Adipocyte (in vitro differentiated cells): ENCODE measurements around the gene ZC3H7B.

Experiments
- DNase-seq: peaks from one replicate; pipeline ENCODE4 v3.0.0-alpha.2; 2015; ENCODE audit warnings: low read depth
- H3K27me3 ChIP-seq: replicated peaks from 2 replicates; pipeline ENCODE4 v1.7.0; 2013; ENCODE audit warnings: mild to moderate bottlenecking, low read length, moderate library complexity; ENCODE audit not compliant: control insufficient read depth, insufficient read depth
- H3K36me3 ChIP-seq: 2 replicates; pipeline ENCODE4 v1.7.0; 2013; ENCODE audit warnings: low read length, mild to moderate bottlenecking, moderate library complexity; ENCODE audit not compliant: control insufficient read depth, insufficient read depth, severe bottlenecking
- H3K4me1 ChIP-seq: 2 replicates; pipeline ENCODE4 v1.7.0; 2013; ENCODE audit warnings: mild to moderate bottlenecking, low read length, moderate library complexity; ENCODE audit not compliant: control insufficient read depth, insufficient read depth
- H3K4me3 ChIP-seq: 2 replicates; pipeline ENCODE4 v1.7.0; 2013; ENCODE audit warnings: mild to moderate bottlenecking, low read length, moderate library complexity
- H3K9ac ChIP-seq: 2 replicates; pipeline ENCODE4 v1.7.0; 2013; ENCODE audit warnings: mild to moderate bottlenecking, low read length, moderate library complexity
- H3K9me3 ChIP-seq: 2 replicates; pipeline ENCODE4 v1.7.0; 2013; ENCODE audit warnings: mild to moderate bottlenecking, low read length, moderate library complexity; ENCODE audit not compliant: control insufficient read depth

Gene ZC3H7B

DNA sequence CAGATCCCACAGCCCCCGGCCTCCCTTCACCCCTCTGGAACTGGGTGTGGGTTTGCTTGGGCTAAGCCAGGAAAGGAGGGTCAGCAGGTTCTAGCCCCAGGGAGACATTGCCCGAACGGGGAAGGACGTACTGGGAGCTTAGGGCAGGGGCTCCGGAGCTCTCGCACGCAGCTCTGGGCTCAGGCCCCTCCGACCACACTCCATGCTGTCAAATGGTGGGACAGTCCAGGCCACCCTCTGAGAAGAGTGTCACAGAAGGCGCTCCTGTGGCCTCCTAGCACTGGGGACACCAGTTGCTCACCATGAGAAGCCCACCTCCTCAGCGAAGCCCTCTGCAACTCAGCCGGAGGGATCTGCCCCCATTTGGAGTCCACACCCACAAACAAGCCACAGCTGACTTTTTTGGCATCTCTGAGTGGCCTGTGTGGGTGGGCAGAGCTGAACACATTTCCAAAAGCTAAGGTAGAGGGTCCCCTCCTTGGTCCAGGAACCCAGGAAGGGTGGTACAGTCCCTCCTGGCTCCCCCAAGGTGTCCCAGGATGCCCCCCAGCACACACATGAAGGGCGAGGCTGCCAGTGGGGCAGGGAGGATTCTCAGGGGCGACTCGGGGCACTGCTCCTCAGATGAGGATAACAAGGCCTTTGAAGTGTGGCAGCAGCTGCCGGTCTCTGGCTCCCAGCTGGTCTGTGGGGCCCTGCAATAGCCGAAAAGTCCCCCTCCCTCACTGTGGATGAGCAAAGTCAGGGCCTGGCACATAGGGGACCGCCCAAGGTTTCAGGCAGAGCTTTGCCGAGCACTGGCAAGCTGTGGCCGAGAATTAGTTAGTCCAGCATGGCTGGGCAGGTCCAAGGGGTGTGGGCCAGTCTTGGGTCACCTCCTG is 67.5 kb downstream of the ZC3H7B start:
- no peak for DNase-seq
- Histone ChIP-seq H3K4me3 (no peak overlapping the region), H3K4me1 (peaks cover 15% of the 10 kb centered on the region), H3K27me3 (peaks cover 11% of the 10 kb centered on the region), H3K9ac (no peak overlapping the region), H3K36me3 (no peaks in the 10 kb centered on the region), H3K9me3 (no peaks in the 10 kb centered on the region)

DNA sequence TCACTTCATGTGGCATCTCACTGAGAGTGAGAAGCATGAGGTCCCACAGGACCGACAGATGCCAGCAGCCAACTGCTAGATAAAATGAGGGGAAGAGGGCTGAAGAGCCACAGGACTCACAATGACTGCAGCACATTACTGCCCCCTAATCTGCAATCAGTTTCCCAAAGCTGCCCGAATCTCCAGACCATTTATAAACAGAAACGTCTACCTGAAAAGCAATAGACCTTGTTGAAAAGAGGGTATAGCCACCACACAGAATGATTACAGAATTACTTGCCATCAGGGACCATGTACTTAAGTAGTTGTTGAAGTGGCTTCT is 68.1 kb downstream of the ZC3H7B start:
- DNase-seq: no peak
- H3K27me3 ChIP-seq: peaks cover 11% of the 10 kb centered on the region
- H3K4me3 ChIP-seq: no peak overlapping the region
- H3K9ac ChIP-seq: no peak overlapping the region
- peaks cover 15% of the 10 kb centered on the region for H3K4me1 ChIP-seq
- no peaks in the 10 kb centered on the region for H3K9me3 ChIP-seq
- no peaks in the 10 kb centered on the region for H3K36me3 ChIP-seq

DNA sequence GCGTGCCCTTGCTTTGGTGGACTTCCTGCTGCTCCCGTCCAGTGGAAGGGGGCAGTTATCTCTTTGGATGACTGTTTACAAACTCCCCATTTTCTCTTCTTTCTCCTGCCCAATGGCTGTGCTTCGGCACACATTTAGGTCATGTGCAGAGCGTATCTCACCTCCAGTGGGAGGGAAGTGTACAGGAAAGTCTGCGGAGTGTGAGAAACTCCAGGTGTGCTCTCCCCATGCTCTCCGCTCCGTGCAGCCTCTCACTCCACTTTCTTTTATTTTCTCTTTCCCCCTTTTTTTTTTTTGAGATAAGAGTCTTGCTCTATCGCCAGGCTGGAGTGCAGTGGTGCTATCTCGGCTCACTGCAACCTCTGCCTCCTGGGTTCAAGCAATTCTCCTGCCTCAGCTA is 68.5 kb downstream of the ZC3H7B start:
- Histone ChIP-seq H3K9me3 (no peaks in the 10 kb centered on the region), H3K36me3 (no peaks in the 10 kb centered on the region), H3K27me3 (peaks cover 11% of the 10 kb centered on the region), H3K4me1 (peaks cover 15% of the 10 kb centered on the region), H3K9ac (no peak overlapping the region), H3K4me3 (no peak overlapping the region)
- DNase-seq: no peak

DNA sequence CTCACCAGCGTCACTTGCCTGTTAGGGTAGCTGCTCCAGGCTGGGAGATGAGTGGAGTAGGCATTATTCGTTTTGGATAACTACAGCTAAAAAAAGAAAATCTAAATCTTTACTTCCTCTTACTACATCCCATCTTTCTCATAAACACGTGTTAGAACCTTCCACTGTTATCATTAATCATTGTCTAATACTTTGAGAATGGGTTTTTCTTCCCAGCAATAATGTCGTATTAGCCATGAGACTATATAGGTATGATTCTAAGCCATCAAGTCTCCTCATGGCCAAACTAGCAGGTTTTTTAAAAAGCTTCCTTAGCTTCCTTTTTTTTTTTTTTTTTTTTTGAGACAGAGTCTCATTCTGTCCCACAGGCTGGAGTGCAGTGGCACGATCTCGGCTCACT is 76.5 kb downstream of the ZC3H7B start:
- Histone ChIP-seq H3K27me3 (no peaks in the 10 kb centered on the region), H3K4me1 (peaks cover 11% of the 10 kb centered on the region), H3K36me3 (no peaks in the 10 kb centered on the region), H3K4me3 (no peak overlapping the region), H3K9me3 (no peaks in the 10 kb centered on the region), H3K9ac (no peak overlapping the region)
- no peak for DNase-seq

DNA sequence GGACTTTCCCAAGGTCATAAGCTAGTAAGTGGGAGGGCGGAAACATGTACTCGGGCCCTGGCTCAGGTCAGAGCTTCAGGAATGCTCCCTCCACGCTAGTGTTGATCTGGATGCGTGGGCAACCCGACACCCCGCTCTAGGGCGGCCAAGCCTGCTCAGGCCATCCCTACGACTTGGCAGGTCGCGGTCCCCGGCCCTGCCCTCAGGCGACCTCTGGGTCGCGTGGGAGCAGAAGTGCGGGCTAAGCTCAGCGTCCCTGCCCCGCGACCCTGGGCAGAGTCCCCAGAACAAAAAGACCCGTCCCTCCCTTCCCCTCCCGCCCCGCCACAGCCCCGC is 79.6 kb downstream of the ZC3H7B start:
- H3K9ac ChIP-seq: peak overlapping the region; percentile 95
- peak; percentile 94 for DNase-seq
- H3K36me3 ChIP-seq: no peaks in the 10 kb centered on the region
- H3K9me3 ChIP-seq: no peaks in the 10 kb centered on the region
- H3K4me3 ChIP-seq: peak overlapping the region; percentile 82
- peaks cover 19% of the 10 kb centered on the region for H3K4me1 ChIP-seq
- no peaks in the 10 kb centered on the region for H3K27me3 ChIP-seq

DNA sequence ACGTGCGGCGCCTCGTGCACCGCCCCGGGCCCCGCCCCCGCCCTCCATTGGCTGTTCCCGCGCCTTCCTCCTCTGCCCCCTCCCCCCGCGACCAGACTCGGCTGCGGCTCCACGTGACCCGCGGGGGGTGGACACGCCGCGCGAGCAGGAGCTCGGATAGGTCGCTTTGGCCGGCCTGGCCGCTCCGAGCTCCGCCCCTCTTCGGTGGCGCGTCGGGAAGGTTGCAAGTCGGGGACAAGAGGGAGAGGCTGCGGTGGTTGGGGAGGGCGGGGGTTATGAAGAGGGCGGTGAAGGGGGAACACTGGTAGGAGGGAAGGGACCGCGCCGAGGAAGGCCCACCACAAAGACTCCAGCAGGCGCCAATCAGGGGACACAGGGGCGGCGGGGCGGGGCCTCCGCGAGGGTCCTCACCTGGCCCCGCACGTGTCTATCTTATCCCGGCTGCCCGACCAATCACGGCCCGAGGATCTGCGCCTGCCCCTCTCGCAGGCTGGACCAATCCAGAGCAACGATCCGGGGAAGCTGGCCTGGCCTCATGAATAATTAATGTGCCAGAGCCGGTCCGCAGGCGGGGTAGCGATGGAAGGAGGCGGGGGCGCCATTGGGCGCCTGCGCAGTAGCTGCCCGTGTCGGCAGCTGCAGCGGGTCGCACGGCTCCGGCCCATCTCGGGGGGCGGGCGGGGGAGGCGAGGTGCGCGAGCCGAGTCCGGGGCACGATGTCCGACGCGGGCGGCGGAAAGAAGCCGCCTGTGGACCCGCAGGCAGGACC is 80.2 kb downstream of the ZC3H7B start, which contains the start of gene TEF:
TSS of gene TEF (plus strand) at position 614 of the 769 bp plus-strand sequence. CDS start at position 717, 103 bp downstream.
- H3K4me3 ChIP-seq: peak within 1 kb of the TSS; percentile 93
- no peaks in the 10 kb centered on the region for H3K9me3 ChIP-seq
- no peaks in the 10 kb centered on the region for H3K27me3 ChIP-seq
- no peaks in the 10 kb centered on the region for H3K36me3 ChIP-seq
- H3K4me1 ChIP-seq: peaks cover 19% of the 10 kb centered on the region
- H3K9ac ChIP-seq: peak within 1 kb of the TSS; percentile 95
- peak; percentile 99 for DNase-seq

DNA sequence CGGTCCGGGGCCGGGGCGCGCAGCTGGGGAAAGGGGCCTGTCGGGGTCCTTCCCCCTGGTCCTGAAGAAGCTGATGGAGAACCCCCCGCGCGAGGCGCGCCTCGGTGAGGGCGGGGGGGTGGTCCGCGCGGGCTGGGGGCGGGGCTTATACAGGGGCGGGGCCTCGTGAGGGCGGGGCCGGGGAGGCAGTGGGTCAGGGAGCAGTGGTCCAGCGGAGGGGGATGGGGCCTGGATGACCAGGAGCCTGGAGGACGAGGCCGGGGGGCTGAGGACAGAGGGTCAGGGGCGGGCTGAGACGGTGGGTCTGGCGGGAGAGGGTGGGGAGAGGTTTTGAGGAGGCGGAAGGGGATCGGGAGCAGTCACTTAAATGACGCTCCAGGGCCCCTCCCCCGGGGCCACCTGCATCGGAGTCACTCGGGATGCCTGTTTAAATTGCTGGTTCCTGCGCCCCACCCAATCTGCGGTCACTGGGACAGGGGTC is 80.8 kb downstream of the ZC3H7B start:
- H3K4me3 ChIP-seq: peak overlapping the region; percentile 93
- peak overlapping the region; percentile 92 for H3K9ac ChIP-seq
- no peaks in the 10 kb centered on the region for H3K27me3 ChIP-seq
- DNase-seq: peak; percentile 82
- H3K4me1 ChIP-seq: peaks cover 19% of the 10 kb centered on the region
- peaks cover 2% of the 10 kb centered on the region for H3K36me3 ChIP-seq
- H3K9me3 ChIP-seq: no peaks in the 10 kb centered on the region

DNA sequence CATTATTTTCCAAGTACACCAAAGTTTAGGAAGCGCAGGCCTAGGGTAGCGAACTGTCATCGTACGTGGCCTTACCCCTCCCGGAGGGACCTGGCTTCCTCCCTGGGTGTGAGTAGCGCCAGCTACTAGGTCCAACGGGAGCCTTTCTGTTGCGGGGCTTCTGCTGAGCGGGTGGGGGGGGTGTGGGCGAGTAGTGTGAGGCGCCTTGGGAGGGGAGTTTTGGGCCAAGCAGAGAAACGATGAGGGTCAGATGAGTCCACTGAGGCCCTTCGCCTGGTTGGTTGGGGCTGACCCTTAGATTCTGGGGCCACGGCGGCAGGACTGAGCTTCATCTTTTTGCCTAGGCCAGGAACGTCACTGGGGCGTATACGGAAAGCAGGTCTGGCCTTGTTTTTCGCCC is 81.3 kb downstream of the ZC3H7B start:
- Histone ChIP-seq H3K27me3 (no peaks in the 10 kb centered on the region), H3K4me1 (peaks cover 17% of the 10 kb centered on the region), H3K9ac (peak overlapping the region; percentile 92), H3K4me3 (peak overlapping the region; percentile 93), H3K9me3 (no peaks in the 10 kb centered on the region), H3K36me3 (peaks cover 6% of the 10 kb centered on the region)
- DNase-seq: peak; percentile 14

DNA sequence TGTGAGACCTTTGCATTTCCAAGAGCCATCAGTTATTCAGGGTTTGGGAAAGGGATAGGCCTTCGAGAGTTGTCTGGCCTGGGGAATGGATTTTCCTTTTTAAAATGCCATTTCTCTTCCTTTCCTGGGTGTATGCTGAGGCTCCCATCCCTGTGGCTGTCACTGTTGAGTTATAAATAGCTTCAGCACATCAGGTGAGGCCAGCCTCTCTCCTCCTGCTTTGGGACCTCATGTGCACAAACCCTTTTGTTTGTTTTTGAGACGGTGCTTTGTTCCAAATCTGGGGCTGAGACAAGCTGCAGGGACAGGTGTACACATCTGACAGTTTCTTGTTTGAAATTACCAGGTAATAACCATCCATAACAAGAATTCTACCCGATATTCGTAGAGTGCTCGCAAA is 81.8 kb downstream of the ZC3H7B start:
- Histone ChIP-seq H3K4me1 (peaks cover 17% of the 10 kb centered on the region), H3K27me3 (no peaks in the 10 kb centered on the region), H3K4me3 (peak overlapping the region; percentile 93), H3K9me3 (no peaks in the 10 kb centered on the region), H3K36me3 (peaks cover 10% of the 10 kb centered on the region), H3K9ac (peak overlapping the region; percentile 92)
- no peak for DNase-seq

DNA sequence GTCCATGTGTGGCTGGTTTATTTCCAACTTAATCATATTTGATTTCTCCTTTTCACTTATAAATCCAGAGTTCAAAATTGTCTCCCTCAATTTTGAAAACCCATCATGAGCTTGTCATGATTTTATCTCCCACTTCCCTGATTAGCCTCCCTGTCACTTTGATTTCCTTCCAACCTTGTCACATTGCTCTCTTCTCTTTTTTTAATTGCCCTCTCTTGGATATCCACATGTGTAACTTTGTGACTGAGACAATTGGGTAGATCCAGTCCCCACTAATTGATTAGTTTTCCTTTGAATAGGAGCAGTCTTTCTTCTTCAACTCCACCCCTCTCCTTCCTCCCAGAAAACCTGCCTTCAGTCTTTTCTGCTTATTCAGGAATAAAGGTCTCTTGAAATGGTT is 82.8 kb downstream of the ZC3H7B start:
- peaks cover 19% of the 10 kb centered on the region for H3K36me3 ChIP-seq
- H3K9me3 ChIP-seq: no peaks in the 10 kb centered on the region
- H3K27me3 ChIP-seq: no peaks in the 10 kb centered on the region
- no peak overlapping the region for H3K4me3 ChIP-seq
- no peak overlapping the region for H3K9ac ChIP-seq
- H3K4me1 ChIP-seq: peaks cover 17% of the 10 kb centered on the region
- no peak for DNase-seq

DNA sequence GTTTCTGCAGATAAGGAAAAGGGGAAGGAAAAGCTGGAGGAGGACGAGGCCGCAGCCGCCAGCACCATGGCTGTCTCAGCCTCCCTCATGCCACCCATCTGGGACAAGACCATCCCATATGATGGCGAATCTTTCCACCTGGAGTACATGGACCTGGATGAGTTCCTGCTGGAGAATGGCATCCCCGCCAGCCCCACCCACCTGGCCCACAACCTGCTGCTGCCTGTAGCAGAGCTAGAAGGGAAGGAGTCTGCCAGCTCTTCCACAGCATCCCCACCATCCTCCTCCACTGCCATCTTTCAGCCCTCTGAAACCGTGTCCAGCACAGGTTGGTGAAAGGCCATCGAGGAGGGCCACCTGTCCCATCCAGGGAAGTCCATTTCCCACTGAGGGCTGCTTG is 86.0 kb downstream of the ZC3H7B start:
- H3K4me1 ChIP-seq: peaks cover 8% of the 10 kb centered on the region
- no peaks in the 10 kb centered on the region for H3K9me3 ChIP-seq
- H3K36me3 ChIP-seq: peaks cover 39% of the 10 kb centered on the region
- no peak overlapping the region for H3K9ac ChIP-seq
- DNase-seq: no peak
- no peak overlapping the region for H3K4me3 ChIP-seq
- H3K27me3 ChIP-seq: no peaks in the 10 kb centered on the region
